Esophagus muscularis mucosa (tissue), 4 donors: ENCODE results near the gene TENM4. TPM values are rescaled to one million over a fixed set of nuclear protein-coding genes. Genes with fewer than 3 reads are reported as not detected.

Experiments used
- DNase-seq: peaks from one replicate; pipeline ENCODE4 v3.0.0-alpha.2; 2017; ENCODE audit errors: extremely low spot score
- H3K27ac ChIP-seq, 4 donors: fragments of 200-600 bp; sonication (generic); replicated peaks in 1 of 4; 1 replicate in 3 of 4; 2 replicates in 1 of 4; pipeline ENCODE4 v1.5.1; 2016 to 2019; ENCODE audit warnings: mild to moderate bottlenecking in 1 of 4
- H3K27me3 ChIP-seq, 4 donors: fragments of 200-600 bp; sonication (generic); one replicate each; pipeline versions ENCODE4 v1.5.1 to v1.6.0; 2016 to 2019
- H3K36me3 ChIP-seq, 4 donors: fragments of 200-600 bp; sonication (generic); one replicate each; pipeline ENCODE4 v1.5.1; 2016 to 2019
- H3K4me1 ChIP-seq, 4 donors: fragments of 200-600 bp; sonication (generic); one replicate each; pipeline ENCODE4 v1.5.1; 2016 to 2019
- H3K4me3 ChIP-seq, 4 donors: fragments of 200-600 bp; sonication (generic); 1 replicate in 2 of 4; 2 replicates in 2 of 4; pipeline ENCODE4 v1.5.1; 2016 to 2019; ENCODE audit warnings: mild to moderate bottlenecking in 4 of 4, moderate library complexity in 1 of 4
- H3K9me3 ChIP-seq, 4 donors: fragments of 200-600 bp; sonication (generic); 1 replicate in 3 of 4; 2 replicates in 1 of 4; pipeline ENCODE4 v1.5.1; 2016 to 2019
- EP300 ChIP-seq: sonication (generic); formaldehyde crosslinking; IDR thresholded peaks from one replicate; pipeline ENCODE4 v1.6.1; 2017; ENCODE audit warnings: antibody characterized with exemption
- POLR2A ChIP-seq: fragments of 450-650 bp; IDR thresholded peaks from one replicate; pipeline ENCODE4 v1.6.1; 2017; ENCODE audit warnings: antibody characterized with exemption, moderate library complexity, mild to moderate bottlenecking, low read depth
- POLR2AphosphoS5 ChIP-seq, 2 donors: sonication (generic); formaldehyde crosslinking; IDR thresholded peaks; one replicate each; pipeline ENCODE4 v1.6.1; 2017; ENCODE audit warnings: antibody characterized with exemption in 2 of 2
- WGBS: methylation state at CpG from one replicate; pipeline ENCODE4 v1.1.5; 2018; 5-methylcytosine and 5-hydroxymethylcytosine counted together
- intact Hi-C: fragments of 100-400 bp; cut with DNase I; formaldehyde crosslinking; loops from one replicate; pipeline ENCODE4 v1.15.1; 2023
- total RNA-seq, 4 donors: library from RNA; depleted of rRNA; stranded (reverse); fragments of >200 nt; gene quantifications; one replicate each; pipeline versions ENCODE4 v1.1.0 to v1.2.1, GENCODE V29; 2016
- TF ChIP-seq, protein P1 (sequence below), 3 experiments: fragments of 200-600 bp in 2 of 3; fragments of 450-650 bp in 1 of 3; sonication (generic) in 2 of 3; IDR thresholded peaks; one replicate each; pipeline ENCODE4 v1.5.1; 2017 to 2019; ENCODE audit warnings: antibody characterized with exemption in 3 of 3, mild to moderate bottlenecking in 2 of 3, moderate library complexity in 1 of 3

TENM4 gene
- total RNA-seq, 4 donors from 2014 or later, result 4.1 to 9.6 (median 8.0) TPM

DNA sequence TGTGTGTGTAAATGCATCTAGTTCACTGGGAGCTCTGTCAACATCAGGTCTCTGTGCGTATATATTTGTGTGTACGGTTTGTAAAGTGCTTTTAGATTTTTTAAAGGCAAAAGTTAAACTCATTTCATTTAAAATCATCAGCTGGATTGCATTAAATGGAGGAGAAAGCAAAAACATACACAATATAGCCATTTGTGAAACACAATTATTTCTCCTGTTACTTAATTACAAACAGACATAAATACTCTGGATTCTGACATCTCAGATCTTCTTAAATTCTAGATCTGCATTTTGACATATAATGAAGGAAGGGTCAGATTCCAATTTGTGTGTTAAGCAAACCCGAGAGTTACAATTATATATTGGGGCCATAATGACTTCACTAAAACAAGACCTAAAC lies 590.8 kb downstream of the TENM4 start:
- WGBS, result 95% methylated on average over 3 of the region's 3 CpGs
- TF ChIP-seq EP300 (no peak), POLR2AphosphoS5 (IDR thresholded peaks at IDR 0.05) (no peak)
- Histone ChIP-seq H3K9me3 (no peaks in the 10 kb centered on the region), H3K36me3 (no peaks in the 10 kb centered on the region), H3K4me3 (no peak overlapping the region), H3K27me3 (no peaks in the 10 kb centered on the region), H3K27ac (no peak overlapping the region), H3K4me1 (no peaks in the 10 kb centered on the region)
- intact Hi-C loops, result no loop called here
- no peak for DNase-seq

DNA sequence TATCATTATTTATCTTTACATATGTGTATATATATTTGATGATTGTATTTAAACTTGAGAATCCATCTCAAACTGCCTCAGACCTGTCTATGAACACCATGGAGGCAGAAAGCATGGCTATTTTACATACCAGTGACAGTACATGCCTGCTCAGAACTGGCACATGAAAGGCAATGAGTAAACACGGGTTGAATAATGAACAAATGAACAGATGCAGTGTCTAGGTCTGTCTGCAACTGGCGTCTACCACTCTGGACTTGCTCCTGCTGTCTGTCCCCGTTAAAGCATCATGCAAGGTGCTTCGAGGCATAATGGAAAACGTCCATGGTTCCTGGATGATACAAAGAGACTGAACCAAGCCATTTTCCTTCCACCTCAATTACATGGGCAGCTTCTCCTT lies 594.6 kb downstream of the TENM4 start:
- no peaks in the 10 kb centered on the region for H3K27me3 ChIP-seq
- H3K36me3 ChIP-seq, result no peaks in the 10 kb centered on the region
- TF ChIP-seq EP300, result no peak
- TF ChIP-seq, protein P1, sequence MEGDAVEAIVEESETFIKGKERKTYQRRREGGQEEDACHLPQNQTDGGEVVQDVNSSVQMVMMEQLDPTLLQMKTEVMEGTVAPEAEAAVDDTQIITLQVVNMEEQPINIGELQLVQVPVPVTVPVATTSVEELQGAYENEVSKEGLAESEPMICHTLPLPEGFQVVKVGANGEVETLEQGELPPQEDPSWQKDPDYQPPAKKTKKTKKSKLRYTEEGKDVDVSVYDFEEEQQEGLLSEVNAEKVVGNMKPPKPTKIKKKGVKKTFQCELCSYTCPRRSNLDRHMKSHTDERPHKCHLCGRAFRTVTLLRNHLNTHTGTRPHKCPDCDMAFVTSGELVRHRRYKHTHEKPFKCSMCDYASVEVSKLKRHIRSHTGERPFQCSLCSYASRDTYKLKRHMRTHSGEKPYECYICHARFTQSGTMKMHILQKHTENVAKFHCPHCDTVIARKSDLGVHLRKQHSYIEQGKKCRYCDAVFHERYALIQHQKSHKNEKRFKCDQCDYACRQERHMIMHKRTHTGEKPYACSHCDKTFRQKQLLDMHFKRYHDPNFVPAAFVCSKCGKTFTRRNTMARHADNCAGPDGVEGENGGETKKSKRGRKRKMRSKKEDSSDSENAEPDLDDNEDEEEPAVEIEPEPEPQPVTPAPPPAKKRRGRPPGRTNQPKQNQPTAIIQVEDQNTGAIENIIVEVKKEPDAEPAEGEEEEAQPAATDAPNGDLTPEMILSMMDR (IDR thresholded peaks at IDR 0.05), result no peak
- no peak for TF ChIP-seq POLR2AphosphoS5 (IDR thresholded peaks at IDR 0.05)
- no peak for TF ChIP-seq POLR2A
- WGBS, result 89% methylated on average over 5 of the region's 5 CpGs
- no peak overlapping the region for H3K4me3 ChIP-seq
- peaks cover 2 to 5% (median 5%) of the 10 kb centered on the region in 4 donors for H3K4me1 ChIP-seq
- no peaks in the 10 kb centered on the region for H3K9me3 ChIP-seq
- no peak overlapping the region for H3K27ac ChIP-seq
- no peak for DNase-seq
- intact Hi-C loops, result no loop called here

DNA sequence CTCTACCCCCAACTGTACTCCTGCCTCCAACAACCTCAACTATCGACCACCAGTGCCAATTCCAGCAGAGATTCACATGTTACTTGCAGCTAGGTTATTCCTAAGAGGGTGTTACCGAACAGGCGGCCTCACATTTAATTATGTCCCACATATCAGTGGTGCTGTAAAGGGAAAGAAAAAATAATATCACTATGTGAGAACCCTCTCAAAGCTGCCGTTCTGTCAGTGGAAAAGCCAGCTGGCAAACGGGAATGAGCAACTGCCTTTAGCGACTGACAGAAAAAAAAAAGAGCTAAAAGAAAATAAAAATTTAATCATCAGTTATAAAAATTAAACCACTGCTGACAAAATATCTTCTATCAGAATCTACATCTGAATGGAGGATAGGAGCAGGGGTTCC lies 595.3 kb downstream of the TENM4 start:
- TF ChIP-seq POLR2AphosphoS5 (IDR thresholded peaks at IDR 0.05), result no peak
- DNase-seq, result no peak
- no peaks in the 10 kb centered on the region for H3K36me3 ChIP-seq
- 87% methylated on average over 6 of the region's 6 CpGs for WGBS
- intact Hi-C loops, result no loop called here
- no peaks in the 10 kb centered on the region for H3K27me3 ChIP-seq
- H3K4me1 ChIP-seq, result peaks cover 3 to 13% (median 12%) of the 10 kb centered on the region in 4 donors
- no peak overlapping the region for H3K4me3 ChIP-seq
- H3K9me3 ChIP-seq, result no peaks in the 10 kb centered on the region
- H3K27ac ChIP-seq, result no peak overlapping the region

DNA sequence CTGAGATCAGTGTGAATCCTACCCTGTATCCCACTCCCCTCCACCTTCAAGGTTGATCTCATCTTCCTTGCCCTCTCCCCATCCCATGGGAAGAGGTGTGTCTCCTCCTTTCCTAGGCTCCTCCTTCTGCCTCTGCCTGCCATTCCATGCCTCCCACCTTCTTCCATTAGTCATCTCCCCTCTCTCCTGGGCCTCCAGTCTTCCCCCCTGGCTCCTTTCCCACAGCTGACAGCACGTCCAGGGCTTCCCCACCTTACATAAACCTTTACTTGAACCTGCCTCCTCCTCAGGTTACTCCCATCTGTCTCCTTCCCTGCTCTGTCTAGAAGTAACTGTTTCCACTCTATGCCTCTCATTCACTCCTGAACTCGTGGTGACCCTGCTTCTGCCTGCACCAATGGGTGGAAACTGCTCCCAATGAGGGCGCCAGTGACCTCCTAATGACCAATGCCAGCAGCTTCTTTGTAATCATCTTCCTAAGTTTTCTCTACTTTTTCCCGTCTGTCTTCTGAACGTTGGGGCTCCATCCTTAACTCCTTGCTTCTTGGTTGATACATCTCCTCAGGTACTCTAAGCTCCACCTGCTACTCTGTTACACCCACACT lies 599.3 kb downstream of the TENM4 start:
- TF ChIP-seq EP300, result no peak
- TF ChIP-seq POLR2AphosphoS5 (IDR thresholded peaks at IDR 0.05), result no peak
- TF ChIP-seq, protein P1 (IDR thresholded peaks at IDR 0.05), result no peak
- TF ChIP-seq POLR2A, result no peak
- Histone ChIP-seq H3K27ac (peak overlapping the region in 3 of 4 donors; percentile 53 to 80 (median 63)), H3K9me3 (no peaks in the 10 kb centered on the region), H3K4me3 (no peak overlapping the region), H3K27me3 (no peaks in the 10 kb centered on the region), H3K4me1 (peaks cover 3 to 23% (median 21%) of the 10 kb centered on the region in 4 donors), H3K36me3 (no peaks in the 10 kb centered on the region)
- WGBS, result 80% methylated on average over 5 of the region's 5 CpGs
- intact Hi-C loops, result loop anchor here (5.0 kb wide), 1 partner anchor 39 kb away; no protein-coding TSS in a partner anchor
- no peak for DNase-seq

DNA sequence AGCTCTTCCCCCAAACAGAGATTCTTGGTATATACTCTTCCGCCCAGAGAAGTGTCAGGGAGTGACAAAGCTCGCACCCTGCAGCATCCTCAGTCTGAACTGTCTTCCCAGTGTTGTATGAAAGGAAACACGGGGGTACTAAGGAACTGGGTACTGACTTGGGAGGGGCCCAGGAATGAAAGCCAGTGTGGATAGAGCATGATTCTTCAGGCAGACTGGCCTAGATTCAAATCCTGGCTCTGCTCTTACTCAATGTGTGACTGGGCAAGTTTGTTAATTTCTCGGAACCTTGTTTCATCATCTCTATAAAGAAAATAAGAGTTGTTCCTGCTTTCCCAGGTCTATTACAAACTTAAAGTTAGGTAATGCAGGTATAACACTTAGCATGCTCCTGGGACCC lies 600.2 kb downstream of the TENM4 start:
- Histone ChIP-seq H3K36me3 (no peaks in the 10 kb centered on the region), H3K9me3 (no peaks in the 10 kb centered on the region), H3K4me3 (no peak overlapping the region), H3K4me1 (peaks cover 3 to 23% (median 21%) of the 10 kb centered on the region in 4 donors), H3K27me3 (no peaks in the 10 kb centered on the region), H3K27ac (peak overlapping the region; percentile 53 to 80 (median 64))
- DNase-seq, result no peak
- intact Hi-C loops, result loop anchor here (5.0 kb wide), 1 partner anchor 38 kb away; no protein-coding TSS in a partner anchor
- 52% methylated on average over 4 of the region's 4 CpGs for WGBS
- TF ChIP-seq POLR2A (no peak), POLR2AphosphoS5 (IDR thresholded peaks at IDR 0.05) (peak in 1 of 2 donors; percentile 62)

DNA sequence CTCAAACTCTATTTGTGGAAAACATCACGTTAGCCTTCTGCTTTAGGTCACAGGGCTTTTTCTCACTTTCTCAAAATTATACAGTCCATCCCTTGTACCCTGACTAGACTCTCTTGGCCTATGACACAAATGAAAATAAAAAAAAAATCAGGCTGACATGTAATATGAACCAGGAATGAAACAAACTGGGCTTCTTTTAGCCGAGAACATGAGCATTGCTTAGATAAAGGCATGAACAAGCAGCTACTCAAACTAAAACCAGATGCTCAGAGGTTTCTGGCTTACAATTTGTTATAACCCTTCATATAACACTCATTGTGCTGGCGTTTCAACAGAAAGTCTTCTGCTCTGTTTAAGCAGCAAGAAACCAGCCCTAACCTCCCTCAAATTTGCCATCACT lies 600.6 kb downstream of the TENM4 start:
- Histone ChIP-seq H3K4me1 (peaks cover 3 to 23% (median 21%) of the 10 kb centered on the region in 4 donors), H3K36me3 (no peaks in the 10 kb centered on the region), H3K27ac (peak overlapping the region; percentile 53 to 80 (median 64)), H3K9me3 (no peaks in the 10 kb centered on the region), H3K4me3 (no peak overlapping the region), H3K27me3 (no peaks in the 10 kb centered on the region)
- 40% methylated on average over 3 of the region's 3 CpGs for WGBS
- TF ChIP-seq POLR2AphosphoS5 (IDR thresholded peaks at IDR 0.05), result no peak
- intact Hi-C loops, result loop anchor here (5.0 kb wide), 1 partner anchor 38 kb away; no protein-coding TSS in a partner anchor
- no peak for DNase-seq

DNA sequence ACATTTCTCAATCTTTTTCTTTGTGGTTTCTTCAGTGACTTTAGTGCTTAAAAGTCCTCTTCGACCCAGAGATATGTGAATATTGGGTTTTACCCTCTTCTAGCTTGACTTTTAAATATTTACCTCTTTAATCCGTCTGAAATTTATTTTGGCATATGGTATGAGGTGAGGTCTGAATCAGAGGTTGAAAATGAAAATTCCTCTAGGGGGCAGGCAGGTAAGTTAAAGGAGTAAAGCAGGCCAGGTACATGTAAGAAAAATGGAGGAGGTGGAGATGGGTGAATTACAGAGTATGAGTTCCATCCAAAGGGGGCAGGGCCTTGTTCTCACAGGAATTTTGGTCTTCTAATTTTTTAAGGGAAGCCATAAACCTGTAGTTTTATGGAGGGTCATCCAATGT lies 602.4 kb downstream of the TENM4 start:
- H3K27me3 ChIP-seq, result no peaks in the 10 kb centered on the region
- TF ChIP-seq POLR2A, result no peak
- TF ChIP-seq, protein P1 (IDR thresholded peaks at IDR 0.05), result no peak
- no peak for TF ChIP-seq POLR2AphosphoS5 (IDR thresholded peaks at IDR 0.05)
- TF ChIP-seq EP300, result no peak
- H3K27ac ChIP-seq, result no peak overlapping the region
- no peak for DNase-seq
- WGBS, result 73% methylated on average over 2 of the region's 2 CpGs
- intact Hi-C loops, result no loop called here
- H3K36me3 ChIP-seq, result no peaks in the 10 kb centered on the region
- H3K4me3 ChIP-seq, result no peak overlapping the region
- H3K9me3 ChIP-seq, result no peaks in the 10 kb centered on the region
- peaks cover 3 to 23% (median 21%) of the 10 kb centered on the region in 4 donors for H3K4me1 ChIP-seq
